ENCODE measurements around the gene ERFL. TPM values are rescaled to one million over a fixed set of nuclear protein-coding genes. Genes with fewer than 3 reads are reported as not detected.

Gene ERFL
- total and polyA plus RNA-seq, 2 of the 4 experiments (the other 2 are of a cell fraction), result not detected

GRCh38 chr19:41898235-41898634 is 30.0 kb downstream of the ERFL start:
- no peaks in the 10 kb centered on the region for H3K4me1 ChIP-seq (ENCODE audit: control insufficient read depth, insufficient read depth, low read length)
- H2BK15ac ChIP-seq (ENCODE audit: low read depth, low read length), result no peak overlapping the region
- no peaks in the 10 kb centered on the region for H3K9me3 ChIP-seq (ENCODE audit: control insufficient read depth, insufficient read depth, low read length)
- dilution Hi-C loops (cut with HindIII; ENCODE audit: low sequenced_read_pairs, unreplicated experiment) (no loop called here), intact Hi-C loops (cut with micrococcal nuclease) (no loop called here), in situ Hi-C loops (cut with MboI; ENCODE audit: low sequenced_read_pairs) (no loop called here)
- no TSS peak for BruUV-seq (replicated peaks)
- H3K4ac ChIP-seq (ENCODE audit: low read depth, low read length), result no peak overlapping the region
- H2BK120ac ChIP-seq (ENCODE audit: low read depth, low read length), result no peak overlapping the region
- H2AK9ac ChIP-seq (replicated peaks; ENCODE audit: low read depth, low read length, poor library complexity), result no peak overlapping the region
- no peaks in the 10 kb centered on the region; the same call in 1 of the 2 replicates for H4K20me1 ChIP-seq (ENCODE audit: insufficient read depth, low read length)
- TF ChIP-seq FOS (IDR thresholded peaks at IDR 0.05; ENCODE audit: low read depth, low read length) (no peak), USF2 (IDR thresholded peaks at IDR 0.05; ENCODE audit: low read depth, low read length) (no peak), RFX5 (IDR thresholded peaks at IDR 0.05; ENCODE audit: low read depth, low read length) (no peak), RAD21 (IDR thresholded peaks at IDR 0.05; ENCODE audit: low read length) (no peak), MXI1 (IDR thresholded peaks at IDR 0.05; ENCODE audit: borderline replicate concordance, low read depth, low read length) (no peak), CHD1 (IDR thresholded peaks at IDR 0.05; ENCODE audit: low read depth, low read length) (no peak), BHLHE40 (IDR thresholded peaks at IDR 0.05; ENCODE audit: low read depth, low read length) (no peak), MAZ (IDR thresholded peaks at IDR 0.05; ENCODE audit: borderline replicate concordance, low read depth, low read length) (no peak), POLR2A (IDR thresholded peaks at IDR 0.05; ENCODE audit: low read depth, low read length) (no peak), NFE2L2 (IDR thresholded peaks at IDR 0.05; ENCODE audit: low read depth, low read length) (no peak), CEBPB (IDR thresholded peaks at IDR 0.05; ENCODE audit: low read depth, low read length) (no peak), MAFK (IDR thresholded peaks at IDR 0.05; ENCODE audit: low read depth, low read length) (no peak), SMC3 (IDR thresholded peaks at IDR 0.05; ENCODE audit: low read depth, low read length) (no peak), RCOR1 (IDR thresholded peaks at IDR 0.05; ENCODE audit: insufficient replicate concordance, low read length) (no peak)
- TF ChIP-seq, protein P1, sequence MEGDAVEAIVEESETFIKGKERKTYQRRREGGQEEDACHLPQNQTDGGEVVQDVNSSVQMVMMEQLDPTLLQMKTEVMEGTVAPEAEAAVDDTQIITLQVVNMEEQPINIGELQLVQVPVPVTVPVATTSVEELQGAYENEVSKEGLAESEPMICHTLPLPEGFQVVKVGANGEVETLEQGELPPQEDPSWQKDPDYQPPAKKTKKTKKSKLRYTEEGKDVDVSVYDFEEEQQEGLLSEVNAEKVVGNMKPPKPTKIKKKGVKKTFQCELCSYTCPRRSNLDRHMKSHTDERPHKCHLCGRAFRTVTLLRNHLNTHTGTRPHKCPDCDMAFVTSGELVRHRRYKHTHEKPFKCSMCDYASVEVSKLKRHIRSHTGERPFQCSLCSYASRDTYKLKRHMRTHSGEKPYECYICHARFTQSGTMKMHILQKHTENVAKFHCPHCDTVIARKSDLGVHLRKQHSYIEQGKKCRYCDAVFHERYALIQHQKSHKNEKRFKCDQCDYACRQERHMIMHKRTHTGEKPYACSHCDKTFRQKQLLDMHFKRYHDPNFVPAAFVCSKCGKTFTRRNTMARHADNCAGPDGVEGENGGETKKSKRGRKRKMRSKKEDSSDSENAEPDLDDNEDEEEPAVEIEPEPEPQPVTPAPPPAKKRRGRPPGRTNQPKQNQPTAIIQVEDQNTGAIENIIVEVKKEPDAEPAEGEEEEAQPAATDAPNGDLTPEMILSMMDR (conservative IDR thresholded peaks at IDR 0.05; ENCODE audit: low read depth, low read length), result no peak
- TF ChIP-seq, protein P2, sequence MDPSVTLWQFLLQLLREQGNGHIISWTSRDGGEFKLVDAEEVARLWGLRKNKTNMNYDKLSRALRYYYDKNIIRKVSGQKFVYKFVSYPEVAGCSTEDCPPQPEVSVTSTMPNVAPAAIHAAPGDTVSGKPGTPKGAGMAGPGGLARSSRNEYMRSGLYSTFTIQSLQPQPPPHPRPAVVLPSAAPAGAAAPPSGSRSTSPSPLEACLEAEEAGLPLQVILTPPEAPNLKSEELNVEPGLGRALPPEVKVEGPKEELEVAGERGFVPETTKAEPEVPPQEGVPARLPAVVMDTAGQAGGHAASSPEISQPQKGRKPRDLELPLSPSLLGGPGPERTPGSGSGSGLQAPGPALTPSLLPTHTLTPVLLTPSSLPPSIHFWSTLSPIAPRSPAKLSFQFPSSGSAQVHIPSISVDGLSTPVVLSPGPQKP (IDR thresholded peaks at IDR 0.05; ENCODE audit: borderline replicate concordance, low read depth, low read length), result no peak
- no peak overlapping the region for H2BK20ac ChIP-seq (ENCODE audit: low read depth, low read length)
- no peak overlapping the region for H3K4me2 ChIP-seq (ENCODE audit: low read depth, low read length)
- no peak overlapping the region for H3K18ac ChIP-seq (ENCODE audit: low read depth, low read length)
- no peak overlapping the region for H3K27ac ChIP-seq (ENCODE audit: insufficient read depth, low read length)
- no peaks in the 10 kb centered on the region for H3K27me3 ChIP-seq (ENCODE audit: control insufficient read depth, insufficient read depth, low read length)
- H3K14ac ChIP-seq (replicated peaks; ENCODE audit: low read depth, low read length), result no peak overlapping the region
- H4K8ac ChIP-seq (ENCODE audit: low read depth in 2 of 2, low read length in 2 of 2), result no peak overlapping the region
- ChIA-PET CTCF (no interaction called here), POLR2A (ENCODE audit: unreplicated experiment) (no interaction called here)
- H3K9me1 ChIP-seq (ENCODE audit: insufficient read depth, low read length), result no peaks in the 10 kb centered on the region
- peaks cover 58% of the 10 kb centered on the region for H3K36me3 ChIP-seq (ENCODE audit: control insufficient read depth, insufficient read depth, low read length)
- H3K56ac ChIP-seq (ENCODE audit: extremely low read depth, insufficient read depth, low read length), result no peak overlapping the region
- H4K91ac ChIP-seq (ENCODE audit: insufficient read depth, low read depth, low read length), result no peak overlapping the region
- no peak overlapping the region for H3K4me3 ChIP-seq (ENCODE audit: insufficient read depth, low read depth, low read length)
- no peak overlapping the region for H4K5ac ChIP-seq (ENCODE audit: low read depth, low read length)
- no CpG with 5 or more reads among the region's 15 CpGs for WGBS, 2 experiments (ENCODE audit: extremely low coverage in 2 of 2, insufficient read length in 1 of 2)
- DNase-seq (no peak), ATAC-seq (ENCODE audit: low read depth) (no peak)
- no peak overlapping the region for H2BK5ac ChIP-seq (ENCODE audit: low read depth, low read length, poor library complexity, severe bottlenecking)
- H2AK5ac ChIP-seq (ENCODE audit: low read depth, low read length), result no peak overlapping the region
- H3K23ac ChIP-seq (ENCODE audit: low read depth, low read length), result no peak overlapping the region
- H3K79me1 ChIP-seq (ENCODE audit: low read depth in 1 of 2, low read length in 2 of 2), result no peaks in the 10 kb centered on the region; a peak in 3 of 4 replicates
- H2AFZ ChIP-seq (replicated peaks; ENCODE audit: low read length, poor library complexity), result no peak overlapping the region
- no peak overlapping the region for H3K9ac ChIP-seq (ENCODE audit: low read depth, low read length)

All from IMR-90 (cell line).